ENCODE measurements around the gene UBXN7. TPM values are rescaled to one million over a fixed set of nuclear protein-coding genes. Genes with fewer than 3 reads are reported as not detected.
A peak's percentile ranks its signal among the peaks of the same experiment; 100 is the strongest.

UBXN7 gene
- total RNA-seq, 1 experiment from 2014 or later, result 99.6 TPM

DNA sequence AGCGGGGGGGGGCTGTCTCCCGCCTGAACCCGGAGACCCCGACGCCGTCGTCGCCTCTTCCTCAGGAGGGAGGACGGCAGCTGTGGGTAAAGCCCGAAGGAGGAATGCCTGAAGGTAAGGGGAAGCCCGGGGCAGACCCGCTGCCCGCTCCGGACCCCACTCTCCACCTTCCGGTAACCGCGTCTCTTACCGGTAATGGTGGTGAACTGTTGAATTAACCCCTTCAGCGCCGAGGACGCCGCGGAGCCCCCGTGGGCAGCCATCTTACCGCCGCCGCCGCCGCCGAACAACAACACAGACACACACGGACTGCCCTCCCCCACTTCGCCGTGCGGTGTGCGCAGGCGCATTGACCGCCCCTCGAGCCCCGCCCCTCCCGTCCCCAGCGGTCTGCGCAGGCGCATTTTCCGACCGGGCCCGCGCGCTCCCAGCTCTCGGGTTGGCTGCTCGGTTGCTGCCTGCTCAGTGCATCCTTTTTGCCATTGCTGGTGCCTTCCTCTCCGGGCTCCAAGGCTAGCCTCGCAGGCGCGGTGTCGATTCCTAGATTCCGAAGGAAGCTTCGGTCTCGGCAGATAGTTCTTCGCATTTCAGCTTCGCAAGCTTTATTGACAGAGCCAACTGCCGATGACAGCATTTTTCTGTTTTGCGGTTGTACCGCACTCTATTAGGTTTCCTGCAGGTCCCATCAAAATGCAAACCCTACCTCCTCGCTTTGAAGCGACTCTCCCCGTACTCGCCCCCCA lies at the start of gene UBXN7 (continued):
- TF ChIP-seq E2F5 (CRISPR knock-in tag; IDR thresholded peaks at IDR 0.05) (no peak; the same call in 1 of the 2 replicates), JUN (CRISPR knock-in tag; IDR thresholded peaks at IDR 0.05) (no peak), CDX4 (CRISPR knock-in tag; IDR thresholded peaks at IDR 0.05; ENCODE audit: borderline replicate concordance) (no peak), MXD4 (CRISPR knock-in tag; IDR thresholded peaks at IDR 0.05; ENCODE audit: borderline replicate concordance) (no peak), EMX1 (CRISPR knock-in tag; IDR thresholded peaks at IDR 0.05) (no peak), SMAD4 (CRISPR knock-in tag; IDR thresholded peaks at IDR 0.05) (no peak), FOXK1 (CRISPR knock-in tag; IDR thresholded peaks at IDR 0.05) (peak; percentile 96), HMGXB4 (CRISPR knock-in tag; IDR thresholded peaks at IDR 0.05) (peak; percentile 86)
- TF ChIP-seq, protein P1, sequence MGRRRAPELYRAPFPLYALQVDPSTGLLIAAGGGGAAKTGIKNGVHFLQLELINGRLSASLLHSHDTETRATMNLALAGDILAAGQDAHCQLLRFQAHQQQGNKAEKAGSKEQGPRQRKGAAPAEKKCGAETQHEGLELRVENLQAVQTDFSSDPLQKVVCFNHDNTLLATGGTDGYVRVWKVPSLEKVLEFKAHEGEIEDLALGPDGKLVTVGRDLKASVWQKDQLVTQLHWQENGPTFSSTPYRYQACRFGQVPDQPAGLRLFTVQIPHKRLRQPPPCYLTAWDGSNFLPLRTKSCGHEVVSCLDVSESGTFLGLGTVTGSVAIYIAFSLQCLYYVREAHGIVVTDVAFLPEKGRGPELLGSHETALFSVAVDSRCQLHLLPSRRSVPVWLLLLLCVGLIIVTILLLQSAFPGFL (CRISPR knock-in tag; IDR thresholded peaks at IDR 0.05; ENCODE audit: borderline replicate concordance), result no peak

DNA sequence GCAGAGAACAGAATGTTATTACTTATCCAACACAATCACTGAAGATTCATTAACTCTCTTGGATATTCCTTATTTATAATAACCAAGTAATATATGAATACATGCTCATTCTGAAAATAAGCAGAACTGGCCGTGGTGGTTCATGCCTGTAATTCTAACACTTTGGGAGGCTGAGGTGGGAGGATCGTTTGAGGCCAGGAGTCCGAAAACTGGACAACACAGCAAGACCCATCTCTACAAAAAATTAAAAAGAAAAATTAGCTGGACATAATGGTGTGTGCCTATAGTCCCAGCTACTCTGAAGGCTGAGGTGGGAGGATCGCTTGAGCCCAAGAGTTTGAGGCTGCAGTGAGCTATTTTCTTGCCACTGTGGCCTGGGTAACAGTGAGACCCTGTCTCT lies 45.5 kb upstream of the UBXN7 start:
- peaks cover 68% of the 10 kb centered on the region for H3K36me3 Mint-ChIP-seq
- ChIA-PET CTCF (interaction anchor here (0.7 kb wide), 1 partner anchor 41 kb away, joined by 3 read pairs; no protein-coding TSS in a partner anchor), POLR2A (no interaction called here)
- H3K4me1 Mint-ChIP-seq, result no peaks in the 10 kb centered on the region
- ATAC-seq, result no peak
- no peak overlapping the region for H3K4me3 Mint-ChIP-seq
- H3K9me3 Mint-ChIP-seq, result peaks cover 6% of the 10 kb centered on the region; the same call in 1 of the 2 replicates
- no peak for DNase-seq (ENCODE audit: low spot score)
- H3K27me3 Mint-ChIP-seq (ENCODE audit: low read depth), result no peaks in the 10 kb centered on the region
- H3K27ac Mint-ChIP-seq, result no peak overlapping the region
- peak; percentile 76; the same call in 1 of the 2 replicates for TF ChIP-seq ZNF121 (CRISPR knock-in tag; IDR thresholded peaks at IDR 0.05)
- TF ChIP-seq GTF2I (CRISPR knock-in tag; conservative IDR thresholded peaks at IDR 0.05), result no peak

GRCh38 chr3:196472286-196472685 lies 40.1 kb upstream of the UBXN7 start:
- TF ChIP-seq ERG (CRISPR knock-in tag; IDR thresholded peaks at IDR 0.05), result no peak
- TF ChIP-seq JAZF1 (CRISPR knock-in tag; IDR thresholded peaks at IDR 0.05), result no peak
- TF ChIP-seq FOXK1 (CRISPR knock-in tag; IDR thresholded peaks at IDR 0.05), result no peak
- no peak for TF ChIP-seq IRF2 (CRISPR knock-in tag; IDR thresholded peaks at IDR 0.05; ENCODE audit: borderline replicate concordance, low read depth)
- TF ChIP-seq ZNF671 (CRISPR knock-in tag; IDR thresholded peaks at IDR 0.05), result no peak
- TF ChIP-seq JUN (CRISPR knock-in tag; IDR thresholded peaks at IDR 0.05), result no peak
- TF ChIP-seq NFYB (CRISPR knock-in tag; conservative IDR thresholded peaks at IDR 0.05; ENCODE audit: low read depth), result no peak
- no peak for TF ChIP-seq GABPB1 (CRISPR knock-in tag; IDR thresholded peaks at IDR 0.05)
- no peak for TF ChIP-seq NR2C2 (CRISPR knock-in tag; IDR thresholded peaks at IDR 0.05)
- no peak for TF ChIP-seq SOX15 (CRISPR knock-in tag; IDR thresholded peaks at IDR 0.05)
- TF ChIP-seq TEAD1 (CRISPR knock-in tag; IDR thresholded peaks at IDR 0.05), result no peak
- POLR2A ChIA-PET, result no interaction called here
- ATAC-seq, result no peak
- no peak for DNase-seq (ENCODE audit: low spot score)
- no peak overlapping the region for H3K27ac Mint-ChIP-seq
- no peaks in the 10 kb centered on the region for H3K4me1 Mint-ChIP-seq
- H3K4me3 Mint-ChIP-seq, result no peak overlapping the region
- CTCF ChIA-PET, result no interaction called here
- H3K36me3 Mint-ChIP-seq, result peaks cover 56% of the 10 kb centered on the region
- H3K9me3 Mint-ChIP-seq, result no peaks in the 10 kb centered on the region
- no peaks in the 10 kb centered on the region for H3K27me3 Mint-ChIP-seq (ENCODE audit: low read depth)
